HUES48 (cell line): ENCODE data around the gene MCRS1.

Experiments used
- H3K27ac ChIP-seq: one replicate; pipeline ENCODE4 v1.7.0; 2013; ENCODE audit warnings: low read depth, low read length, inconsistent platforms
- H3K27me3 ChIP-seq: 2 replicates; pipeline ENCODE4 v1.6.1; 2013; ENCODE audit warnings: mild to moderate bottlenecking, low read length; ENCODE audit not compliant: control insufficient read depth, insufficient read depth
- H3K36me3 ChIP-seq: 2 replicates; pipeline ENCODE4 v1.6.1; 2013; ENCODE audit warnings: low read length; ENCODE audit not compliant: control insufficient read depth, insufficient read depth
- H3K4me1 ChIP-seq: 2 replicates; pipeline ENCODE4 v1.6.1; 2013; ENCODE audit warnings: mild to moderate bottlenecking, low read length; ENCODE audit not compliant: control insufficient read depth, insufficient read depth
- H3K4me3 ChIP-seq: 2 replicates; pipeline ENCODE4 v1.5.1; 2013; ENCODE audit warnings: mild to moderate bottlenecking, low read depth, low read length
- H3K9ac ChIP-seq: 2 replicates; pipeline ENCODE4 v1.6.1; 2013; ENCODE audit warnings: mild to moderate bottlenecking, low read depth, low read length, moderate library complexity
- H3K9me3 ChIP-seq: 2 replicates; pipeline ENCODE4 v1.6.1; 2013; ENCODE audit warnings: low read length; ENCODE audit not compliant: control insufficient read depth, insufficient read depth

The MCRS1 gene

DNA sequence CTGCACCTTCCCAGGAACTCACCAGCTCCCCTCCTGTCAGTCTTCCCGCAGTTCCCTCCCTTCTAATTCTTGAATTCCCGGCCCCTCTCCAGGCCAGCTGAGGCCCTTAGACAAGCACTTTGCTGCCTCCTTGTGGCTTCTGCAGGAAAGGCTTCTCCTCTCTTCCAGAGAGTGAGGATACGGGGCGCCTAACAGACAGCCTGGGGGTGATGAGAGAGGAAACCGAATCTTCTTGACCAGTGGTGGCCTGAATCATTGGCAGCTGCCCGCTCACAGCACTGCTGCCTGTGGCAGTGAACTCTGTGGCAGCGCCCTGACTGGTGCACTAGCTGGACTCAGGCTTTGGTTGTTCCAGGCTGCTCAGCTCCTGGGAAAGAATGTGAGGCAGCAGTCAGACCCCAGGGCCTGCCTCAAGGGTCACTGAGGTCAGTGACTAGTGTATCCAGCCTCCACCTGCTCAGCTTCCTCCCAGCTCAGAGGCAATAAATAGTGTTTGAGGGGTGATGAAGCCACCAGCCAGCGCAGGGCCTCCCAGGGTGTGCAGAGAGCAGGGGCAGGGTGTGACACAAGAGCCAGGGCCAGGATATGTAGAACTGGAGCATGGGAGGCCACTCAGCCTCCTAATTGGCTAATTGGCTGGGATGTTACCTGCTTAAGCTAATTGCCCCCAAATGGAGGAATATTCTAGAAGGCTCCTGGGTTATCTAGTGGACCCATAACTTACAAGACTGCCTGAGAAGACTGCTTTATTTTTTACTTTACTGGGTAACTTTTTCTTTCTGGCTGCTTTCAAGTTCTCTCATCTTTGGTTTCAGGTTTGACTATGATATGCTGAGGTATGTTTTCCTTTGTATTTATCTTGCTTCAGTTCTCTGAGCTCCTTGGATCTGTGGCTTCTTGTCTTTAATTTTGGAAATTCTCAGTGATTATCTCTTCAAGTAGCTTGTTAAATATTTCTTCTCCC lies 12.9 kb upstream of the MCRS1 start:
- Histone ChIP-seq H3K4me1 (no peaks in the 10 kb centered on the region), H3K27ac (no peak overlapping the region), H3K36me3 (peaks cover 10% of the 10 kb centered on the region; the same call in 1 of the 2 replicates), H3K9ac (no peak overlapping the region), H3K27me3 (no peaks in the 10 kb centered on the region), H3K4me3 (no peak overlapping the region), H3K9me3 (no peaks in the 10 kb centered on the region)

DNA sequence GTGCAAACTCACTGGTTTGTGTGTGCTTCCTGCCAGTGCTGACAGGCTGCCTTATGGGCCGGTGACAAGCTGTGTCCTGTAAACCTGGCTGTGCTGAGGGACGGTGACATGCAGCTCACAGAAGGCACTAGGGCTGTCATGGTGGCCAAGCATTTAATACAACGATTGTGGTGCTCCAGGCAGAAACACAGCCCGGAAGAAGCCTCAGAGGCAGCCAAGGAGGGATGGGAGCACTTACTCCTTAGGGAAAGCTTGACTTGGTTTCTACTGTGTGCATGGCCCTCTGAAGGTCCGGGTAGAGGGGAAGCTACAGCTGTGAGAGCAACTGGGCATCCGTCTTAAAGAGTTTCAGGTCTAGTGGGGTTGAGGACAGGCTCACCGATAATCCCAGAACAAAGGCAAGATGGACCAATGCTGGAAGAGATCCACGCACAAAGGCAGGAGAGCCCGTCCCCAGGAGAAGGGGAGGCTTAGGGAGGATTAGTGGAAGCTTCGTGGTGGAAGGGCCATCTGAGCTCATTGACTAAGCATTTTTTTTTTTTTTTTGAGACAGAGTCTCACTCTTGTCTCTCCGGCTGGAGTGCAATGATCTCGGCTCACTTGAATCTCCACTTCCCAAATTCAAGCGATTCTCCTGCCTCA lies 10.7 kb upstream of the MCRS1 start:
- no peaks in the 10 kb centered on the region for H3K27me3 ChIP-seq
- no peak overlapping the region for H3K9ac ChIP-seq
- H3K9me3 ChIP-seq = no peaks in the 10 kb centered on the region
- H3K4me3 ChIP-seq = no peak overlapping the region
- peaks cover 11% of the 10 kb centered on the region for H3K36me3 ChIP-seq
- no peak overlapping the region for H3K27ac ChIP-seq
- H3K4me1 ChIP-seq = no peaks in the 10 kb centered on the region

DNA sequence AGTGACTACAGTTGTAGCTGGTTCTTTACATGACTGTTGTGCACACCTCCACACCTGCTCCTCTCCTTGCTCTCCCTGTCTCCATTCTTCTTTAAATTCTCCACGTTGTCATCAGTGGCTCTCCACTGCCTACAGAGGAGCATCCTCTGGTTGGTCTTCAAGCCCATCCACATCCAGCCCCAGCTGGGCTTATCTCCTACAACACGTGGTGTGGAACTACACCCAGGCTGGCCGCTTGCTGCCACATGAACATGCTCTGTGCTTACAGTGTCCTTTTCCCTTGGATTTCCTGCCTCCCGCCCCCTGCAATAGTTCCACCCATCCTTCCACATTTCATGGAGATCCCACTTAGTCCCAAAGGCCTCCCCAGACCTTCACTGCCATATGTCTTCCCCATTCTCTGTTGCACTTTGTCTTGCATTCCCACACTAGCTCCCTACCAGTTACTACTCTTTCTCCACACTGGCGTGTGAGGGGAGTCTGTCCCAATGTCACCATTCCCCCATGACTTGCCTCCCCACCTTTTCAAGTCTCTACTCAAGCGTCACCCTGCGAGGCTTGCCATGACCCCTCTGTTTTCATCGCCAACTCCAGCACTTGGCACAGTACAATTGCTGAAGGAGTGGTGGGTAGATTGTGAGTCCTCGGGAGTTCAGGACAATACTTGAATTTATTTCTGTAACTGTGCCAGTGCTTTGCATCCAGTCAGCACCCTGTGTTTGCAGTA lies 9.8 kb upstream of the MCRS1 start:
- Histone ChIP-seq H3K27me3 (no peaks in the 10 kb centered on the region), H3K27ac (no peak overlapping the region), H3K9ac (no peak overlapping the region), H3K9me3 (no peaks in the 10 kb centered on the region), H3K4me1 (no peaks in the 10 kb centered on the region), H3K4me3 (no peak overlapping the region), H3K36me3 (peaks cover 9% of the 10 kb centered on the region)

DNA sequence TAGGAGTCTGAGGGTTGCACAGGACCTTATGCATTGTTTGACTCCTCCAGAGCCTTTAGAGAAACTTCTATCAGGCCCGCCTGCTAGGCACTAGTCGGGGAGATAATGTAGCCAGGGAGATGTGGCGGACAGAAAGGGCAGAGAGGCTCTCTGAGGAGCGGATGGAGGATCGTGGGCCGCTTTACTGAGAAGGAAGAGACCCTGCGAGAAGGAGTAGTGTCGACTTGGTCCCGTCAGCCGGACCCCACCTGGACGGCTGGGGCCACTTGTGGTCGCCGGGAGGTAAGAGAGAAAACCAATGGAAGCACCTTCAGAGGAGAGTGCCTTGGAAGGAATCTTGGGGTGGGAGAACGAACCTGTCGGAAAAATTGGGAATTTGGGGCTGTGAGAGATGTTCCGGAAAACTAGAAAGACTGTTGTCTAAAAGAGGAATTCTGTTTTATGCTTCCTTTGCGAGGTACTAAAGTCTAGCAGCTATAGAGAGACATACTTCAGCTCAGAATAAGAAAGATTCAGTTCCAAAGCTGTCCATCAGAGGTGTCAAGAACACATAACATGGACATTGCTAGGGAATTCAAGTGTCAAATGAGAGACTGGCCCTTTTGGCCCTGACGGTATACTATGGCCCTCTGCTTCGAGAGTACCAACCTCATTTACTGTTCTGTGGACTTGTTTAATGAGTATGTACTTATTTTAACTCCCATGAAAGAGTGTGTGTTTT lies 660 bp upstream of the MCRS1 start:
- Histone ChIP-seq H3K4me1 (no peaks in the 10 kb centered on the region; the same call in 1 of the 2 replicates), H3K9me3 (no peaks in the 10 kb centered on the region), H3K27me3 (no peaks in the 10 kb centered on the region), H3K36me3 (peaks cover 25% of the 10 kb centered on the region), H3K27ac (peak overlapping the region; percentile 86), H3K9ac (peak overlapping the region; percentile 84), H3K4me3 (peak overlapping the region; percentile 95)

DNA sequence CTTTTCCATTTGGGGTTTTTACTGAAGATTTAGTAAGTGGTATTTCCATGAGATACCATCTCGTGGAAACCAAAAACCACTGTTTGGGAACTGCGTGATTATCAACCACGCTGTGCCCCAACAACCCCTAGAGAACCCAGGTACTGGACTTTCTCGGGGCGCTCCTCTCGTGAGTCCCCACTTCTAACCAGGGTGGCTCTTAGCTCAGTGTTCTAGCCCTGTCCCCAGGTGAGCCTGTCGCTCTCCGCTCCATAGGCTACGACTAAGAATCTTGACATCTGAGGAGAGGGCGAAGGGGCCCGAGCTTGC lies 686 bp downstream of the MCRS1 start:
- peak overlapping the region; percentile 86 for H3K27ac ChIP-seq
- peak overlapping the region; percentile 95 for H3K4me3 ChIP-seq
- H3K36me3 ChIP-seq = peaks cover 37% of the 10 kb centered on the region
- no peaks in the 10 kb centered on the region; the same call in 1 of the 2 replicates for H3K4me1 ChIP-seq
- peak overlapping the region; percentile 84 for H3K9ac ChIP-seq
- H3K9me3 ChIP-seq = no peaks in the 10 kb centered on the region
- H3K27me3 ChIP-seq = no peaks in the 10 kb centered on the region

DNA sequence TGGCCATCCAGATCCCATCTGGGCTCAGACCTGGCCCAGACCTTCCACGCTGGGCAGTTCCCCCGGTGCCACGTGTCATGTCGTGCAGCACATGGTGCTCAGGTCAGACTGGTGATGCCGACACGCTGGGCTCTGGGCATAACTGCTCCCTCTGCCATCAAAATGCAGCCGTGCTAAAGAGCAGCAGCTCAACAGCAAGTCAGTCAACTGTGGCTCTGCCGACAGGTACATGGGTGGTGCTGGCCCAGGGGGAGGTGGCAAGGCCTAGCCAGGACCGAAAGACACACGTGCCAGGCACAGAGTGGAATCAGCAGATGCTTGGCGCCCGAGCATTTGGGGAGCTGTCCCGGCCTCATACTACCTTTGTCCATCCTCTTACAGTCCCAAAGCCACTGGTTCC lies 1.6 kb downstream of the MCRS1 start:
- Histone ChIP-seq H3K9me3 (no peaks in the 10 kb centered on the region), H3K27ac (no peak overlapping the region), H3K4me1 (no peaks in the 10 kb centered on the region; the same call in 1 of the 2 replicates), H3K4me3 (no peak overlapping the region), H3K27me3 (no peaks in the 10 kb centered on the region), H3K36me3 (peaks cover 45% of the 10 kb centered on the region), H3K9ac (no peak overlapping the region)

DNA sequence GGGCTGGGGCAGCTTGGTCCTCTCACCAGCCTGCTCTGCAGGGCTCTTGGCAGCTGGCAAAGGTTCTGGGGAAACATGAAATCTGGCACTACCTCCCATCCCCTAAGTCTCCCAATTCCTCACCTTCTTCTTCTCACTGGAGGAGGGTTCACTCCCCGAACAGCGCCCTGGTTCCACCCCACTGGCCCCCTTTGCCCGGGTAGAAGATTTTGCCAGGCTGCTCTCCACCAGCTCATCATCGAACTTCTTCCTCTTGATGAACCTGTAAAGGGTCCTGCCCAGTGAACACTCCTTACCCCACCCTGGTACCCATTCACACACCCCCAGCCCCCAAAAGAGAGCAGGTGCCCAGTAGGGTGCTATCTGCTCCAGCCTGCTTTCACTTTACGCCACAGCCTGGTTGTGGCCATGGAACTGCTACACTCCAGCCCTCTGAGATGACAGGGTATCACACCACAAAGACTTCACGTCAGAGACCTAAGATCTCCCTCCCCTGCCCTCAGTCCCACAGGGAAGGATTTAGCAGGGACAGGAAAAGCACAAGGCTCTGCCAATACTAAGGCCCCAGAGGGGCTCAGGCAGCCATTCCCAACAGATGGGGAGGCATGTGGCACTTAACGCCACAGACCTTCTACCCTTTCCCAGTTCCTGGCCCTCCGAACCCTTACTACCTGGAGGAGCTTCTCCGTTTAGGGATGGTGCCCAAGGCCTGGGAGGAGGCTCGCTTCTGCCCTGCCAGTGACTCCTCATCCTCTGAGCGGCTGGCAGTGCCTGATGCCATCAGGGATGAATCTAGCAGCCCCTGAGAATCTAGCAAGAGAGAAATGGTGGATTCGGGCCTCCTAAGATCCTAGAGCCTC lies 2.3 kb downstream of the MCRS1 start:
- H3K36me3 ChIP-seq = peaks cover 52% of the 10 kb centered on the region

DNA sequence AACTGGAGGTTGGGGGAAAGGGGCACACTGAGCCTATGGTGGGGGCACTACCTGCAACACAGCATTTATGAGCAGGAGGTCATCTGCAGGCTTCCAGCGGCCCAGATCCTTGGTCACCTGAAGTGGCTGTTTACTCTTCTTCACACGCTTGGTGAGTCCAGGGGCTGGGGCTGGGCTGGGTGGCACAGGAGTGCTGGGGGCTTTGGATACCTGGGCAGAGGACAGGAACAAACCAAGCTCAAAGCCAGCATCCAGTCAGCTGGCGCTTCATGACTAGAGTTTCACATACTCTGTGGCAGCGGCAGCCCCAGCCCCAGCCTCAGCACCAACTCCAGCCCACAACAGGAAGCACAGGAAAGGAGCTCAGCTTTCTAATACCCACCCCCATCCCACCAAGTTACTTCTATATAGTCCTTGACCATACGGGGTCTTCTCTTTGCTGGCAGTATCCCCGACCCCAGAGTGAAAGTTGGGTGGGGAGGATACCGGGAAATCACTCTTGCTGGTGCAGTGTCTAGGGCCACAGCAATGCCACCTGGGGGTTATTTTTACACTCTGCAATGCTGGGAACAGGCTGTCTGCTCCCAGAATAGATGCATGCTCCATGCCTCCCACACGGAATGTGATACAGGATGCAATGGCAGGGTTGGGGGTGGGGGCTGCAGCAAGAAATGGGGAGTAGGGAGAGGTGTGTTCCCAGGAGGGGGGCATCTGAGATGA lies 3.1 kb downstream of the MCRS1 start:
- Histone ChIP-seq H3K4me1 (no peaks in the 10 kb centered on the region; the same call in 1 of the 2 replicates), H3K27ac (no peak overlapping the region), H3K9me3 (no peaks in the 10 kb centered on the region), H3K27me3 (no peaks in the 10 kb centered on the region), H3K9ac (no peak overlapping the region), H3K36me3 (peaks cover 60% of the 10 kb centered on the region), H3K4me3 (no peak overlapping the region)

More for the DNA sequence above, 2.3 kb downstream of the MCRS1 start:
- Histone ChIP-seq H3K9me3 (no peaks in the 10 kb centered on the region), H3K4me3 (no peak overlapping the region), H3K9ac (no peak overlapping the region), H3K27me3 (no peaks in the 10 kb centered on the region), H3K27ac (no peak overlapping the region), H3K4me1 (no peaks in the 10 kb centered on the region; the same call in 1 of the 2 replicates)

DNA sequence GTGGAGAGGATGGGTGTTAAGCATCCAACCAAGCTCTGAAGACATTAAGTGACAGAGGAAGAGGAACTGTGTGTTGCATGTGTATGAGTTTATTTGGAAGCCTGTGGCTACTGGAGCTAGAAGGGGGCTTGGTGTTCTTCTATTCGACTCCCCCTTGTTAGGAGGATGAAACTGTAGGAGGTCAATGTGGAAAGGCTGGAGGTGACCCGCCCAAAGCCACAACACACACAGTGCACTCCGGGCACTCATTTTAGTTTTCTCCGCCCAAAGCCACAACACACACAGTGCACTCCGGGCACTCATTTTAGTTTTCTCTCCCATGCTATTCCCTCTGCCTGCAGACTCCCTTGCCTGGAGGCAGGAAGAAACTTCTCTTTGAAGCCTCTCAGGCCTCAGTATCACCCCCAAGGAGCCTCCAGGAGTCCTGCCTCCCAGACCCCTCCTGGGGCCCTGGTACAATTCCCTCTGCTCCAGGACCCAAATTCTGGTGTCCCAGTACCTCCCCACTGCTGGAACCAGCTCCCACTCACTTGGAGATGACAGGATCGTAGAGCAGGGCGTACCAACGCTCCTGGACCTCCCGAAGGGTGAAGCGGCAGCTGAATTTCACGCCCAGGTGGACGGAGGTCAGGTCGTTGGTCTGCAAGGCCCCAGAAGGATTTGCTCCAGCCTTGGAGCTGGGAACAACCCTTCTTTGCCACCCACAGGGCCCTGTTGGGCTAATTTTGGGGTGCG lies 3.8 kb downstream of the MCRS1 start:
- Histone ChIP-seq H3K9ac (no peak overlapping the region), H3K4me1 (no peaks in the 10 kb centered on the region; the same call in 1 of the 2 replicates), H3K9me3 (no peaks in the 10 kb centered on the region), H3K36me3 (peaks cover 68% of the 10 kb centered on the region), H3K4me3 (no peak overlapping the region), H3K27me3 (no peaks in the 10 kb centered on the region), H3K27ac (no peak overlapping the region)
